K562 (cell line): ENCODE measurements around the gene LINGO3. TPM values are rescaled to one million over a fixed set of nuclear protein-coding genes. Genes with fewer than 3 reads are reported as not detected.
A peak's percentile ranks its signal among the peaks of the same experiment; 100 is the strongest.

Experiments
- CEBPZ ChIP-seq: fragments of 150-350 bp; IDR thresholded peaks from 2 replicates; pipeline ENCODE4 v1.6.1; 2014; ENCODE audit warnings: low read depth, mild to moderate bottlenecking, low read length, borderline replicate concordance
- DACH1 ChIP-seq: fragments of 450-650 bp; IDR thresholded peaks from 2 replicates; pipeline ENCODE4 v1.6.1; 2018; ENCODE audit not compliant: partially characterized antibody
- E2F4 ChIP-seq: sonication (generic); formaldehyde crosslinking; IDR thresholded peaks from 2 replicates; pipeline ENCODE4 v1.8.0; 2022; ENCODE audit warnings: mild to moderate bottlenecking, low read depth, missing genetic modification reagents
- EWSR1 ChIP-seq: fragments of 450-650 bp; IDR thresholded peaks from 2 replicates; pipeline ENCODE4 v1.6.1; 2018; ENCODE audit warnings: borderline replicate concordance, mild to moderate bottlenecking, low read depth, moderate library complexity; ENCODE audit not compliant: partially characterized antibody
- GABPB1 ChIP-seq: sonication (generic); formaldehyde crosslinking; IDR thresholded peaks from 2 replicates; pipeline ENCODE4 v1.8.0; 2022; ENCODE audit warnings: mild to moderate bottlenecking, missing genetic modification reagents
- MYNN ChIP-seq, 2 experiments: sonication (generic); formaldehyde crosslinking in 1 of 2; IDR thresholded peaks; 2 replicates each; pipeline versions ENCODE4 v1.5.0 to v1.6.1; 2016 to 2020; ENCODE audit warnings: antibody characterized with exemption in 1 of 2, missing genetic modification reagents in 1 of 2
- NCOA1 ChIP-seq: fragments of 450-650 bp; IDR thresholded peaks from 2 replicates; pipeline ENCODE4 v1.6.1; 2016; ENCODE audit warnings: low read depth
- NCOR1 ChIP-seq: fragments of 450-650 bp; IDR thresholded peaks from 2 replicates; pipeline ENCODE4 v1.6.1; 2016; ENCODE audit warnings: mild to moderate bottlenecking, moderate library complexity
- NR4A1 ChIP-seq, 2 experiments: fragments of 250-450 bp in 1 of 2; fragments of 450-650 bp in 1 of 2; sonication (Bioruptor Pico) in 1 of 2; IDR thresholded peaks; 2 replicates each; pipeline versions ENCODE4 v1.4.0 to v1.6.1; 2016 to 2020; ENCODE audit warnings: mild to moderate bottlenecking in 2 of 2, missing compliant biosample characterization in 1 of 2, missing genetic modification characterization in 1 of 2, moderate library complexity in 1 of 2
- PHF8 ChIP-seq: fragments of 200-600 bp; sonication (generic); IDR thresholded peaks from 2 replicates; pipeline ENCODE4 v1.6.1; 2012; ENCODE audit warnings: mixed run types, mild to moderate bottlenecking, inconsistent platforms, low read length, moderate library complexity, borderline replicate concordance
- RBM14 ChIP-seq: fragments of 200-400 bp; formaldehyde crosslinking; IDR thresholded peaks from 2 replicates; pipeline ENCODE4 v1.6.1; 2018; ENCODE audit warnings: low read depth, mild to moderate bottlenecking, low read length, moderate library complexity, borderline replicate concordance; ENCODE audit not compliant: insufficient read depth
- SMAD4 ChIP-seq: fragments of 250-450 bp; sonication (Bioruptor Pico); conservative IDR thresholded peaks from 2 replicates; pipeline ENCODE4 v1.8.0; 2021; ENCODE audit warnings: inconsistent platforms, mild to moderate bottlenecking, moderate library complexity
- YY1 ChIP-seq, 3 experiments: IDR thresholded peaks; 2 replicates each; pipeline ENCODE4 v1.6.1; 2011; ENCODE audit warnings: low read length in 2 of 3, mild to moderate bottlenecking in 2 of 3, moderate library complexity in 2 of 3, borderline replicate concordance in 1 of 3, control low read depth in 1 of 3, low read depth in 1 of 3; ENCODE audit not compliant: insufficient read depth in 3 of 3, insufficient replicate concordance in 2 of 3, control insufficient read depth in 1 of 3, insufficient read length in 1 of 3; ENCODE audit errors: extremely low read depth in 1 of 3
- ZFP91 ChIP-seq: sonication (generic); formaldehyde crosslinking; IDR thresholded peaks from 2 replicates; pipeline ENCODE4 v1.8.0; 2022; ENCODE audit warnings: mild to moderate bottlenecking, missing genetic modification reagents
- ZNF282 ChIP-seq: sonication (generic); formaldehyde crosslinking; IDR thresholded peaks from 2 replicates; pipeline ENCODE4 v1.8.1; 2023; ENCODE audit warnings: missing genetic modification reagents
- ZNF444 ChIP-seq: fragments of 250-450 bp; sonication (Bioruptor Pico); IDR thresholded peaks from 2 replicates; pipeline ENCODE4 v1.4.0; 2020; ENCODE audit warnings: mild to moderate bottlenecking, moderate library complexity
- ZSCAN32 ChIP-seq: fragments of 450-650 bp; formaldehyde crosslinking; IDR thresholded peaks from 2 replicates; pipeline ENCODE4 v1.4.0; 2020; ENCODE audit warnings: mild to moderate bottlenecking, moderate library complexity
- polyA plus RNA-seq, 8 experiments: library from polyadenylated mRNA; depleted of rRNA in 4 of 8; stranded (reverse) in 5 of 8; unstranded in 3 of 8; fragments of >200 nt; fragmentation: Nextera tagmentation in 2 of 8; fragmentation: Illumina TruSeq in 1 of 8; extraction: Ambion mirVana in 2 of 8; extraction: Trizol in 1 of 8; gene quantifications; 2 replicates each; pipeline versions ENCODE4 v1.2.1 to v1.2.3, GENCODE V29; 2011 to 2014; ENCODE audit warnings: inconsistent platforms in 1 of 8, missing spikeins in 1 of 8
- total RNA-seq, 7 experiments: library from RNA; depleted of rRNA in 6 of 7; stranded (reverse); fragments of >200 nt in 6 of 7; fragmentation: Illumina TruSeq in 2 of 7; extraction: Trizol in 2 of 7; gene quantifications; 2 replicates each; pipeline versions ENCODE4 v1.2.1 to v1.2.3, GENCODE V29; 2011 to 2021; ENCODE audit warnings: low replicate concordance in 1 of 7
- TF ChIP-seq, protein P1 (sequence below): fragments of 250-450 bp; sonication (Bioruptor Pico); IDR thresholded peaks from 2 replicates; pipeline ENCODE4 v1.8.0; 2021; ENCODE audit warnings: moderate library complexity, mild to moderate bottlenecking, inconsistent platforms

The LINGO3 gene
- total and polyA plus RNA-seq, 9 of the 15 experiments (the other 6 are each of a cell fraction or from before 2014, with no cell fraction given), result 0.03 to 0.05 (median 0.03) TPM; not detected in 6

DNA sequence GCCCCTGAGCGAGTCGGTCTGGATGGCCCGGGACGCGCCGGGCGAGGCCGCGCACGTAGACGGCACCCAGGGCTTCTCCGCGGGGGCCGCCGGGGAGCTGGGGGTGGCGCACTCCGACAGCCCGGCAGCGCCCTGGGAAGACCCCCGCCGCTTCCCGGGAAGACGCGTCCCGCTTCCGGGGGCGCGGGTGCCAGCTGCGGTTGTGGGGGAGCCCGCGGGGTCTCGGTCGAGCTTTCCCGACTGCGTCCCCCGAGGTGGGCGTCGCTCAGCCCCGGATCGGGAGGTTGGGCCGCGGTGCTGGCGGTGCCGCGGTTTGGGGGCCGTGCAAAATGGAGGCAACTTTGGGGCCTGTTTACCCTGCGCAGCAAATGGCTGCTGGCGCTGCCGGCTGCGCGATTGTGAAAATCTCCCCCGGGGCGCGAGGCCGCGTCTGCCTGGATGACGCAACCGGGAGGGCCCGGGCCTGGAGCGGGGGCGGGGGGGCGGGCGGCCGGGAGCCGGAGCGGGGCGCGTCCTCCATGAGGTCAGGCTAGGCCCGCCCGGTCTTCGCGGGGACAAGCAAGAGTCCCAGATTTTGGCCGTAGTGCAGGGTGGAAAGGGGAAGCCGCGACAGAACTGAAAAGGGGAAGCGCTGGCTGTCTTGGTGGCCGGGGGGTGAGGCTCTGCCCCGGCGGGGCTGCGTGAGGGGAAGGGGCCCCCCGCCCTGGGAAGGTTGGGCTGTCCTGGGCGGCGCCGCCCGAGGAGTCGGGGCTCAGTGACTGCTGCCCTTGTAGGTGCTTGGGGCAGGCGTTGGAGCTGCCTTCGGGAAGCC, 37.3 kb downstream of the LINGO3 start (continued):
- TF ChIP-seq SMAD4 (CRISPR knock-in tag) (0 out of 2 replicates have a peak, but pooled peaks have one; percentile 31), E2F4 (no peak), ZSCAN32 (CRISPR knock-in tag) (0 out of 2 replicates have a peak, but pooled peaks have one; percentile 5), NCOA1 (no peak), GABPB1 (CRISPR knock-in tag) (no peak), NR4A1 (CRISPR knock-in tag; IDR thresholded peaks at IDR 0.05) (no peak), NR4A1 (tag; IDR thresholded peaks at IDR 0.05) (no peak), EWSR1 (no peak), YY1 (IDR thresholded peaks at IDR 0.05; ENCODE audit: borderline replicate concordance in 1 of 3, control insufficient read depth in 1 of 3, extremely low read depth in 1 of 3, insufficient read depth in 3 of 3, insufficient read length in 1 of 3, insufficient replicate concordance in 2 of 3, low read depth in 1 of 3, low read length in 2 of 3) (peak; percentile 80 to 97 (median 92)), DACH1 (no peak), NCOR1 (0 out of 2 replicates have a peak, but pooled peaks have one; percentile 30), ZFP91 (no peak), PHF8 (peak; percentile 30; the same call in 1 of the 2 replicates), ZNF282 (CRISPR knock-in tag) (no peak), ZNF444 (no peak), RBM14 (0 out of 2 replicates have a peak, but pooled peaks have one; percentile 65), MYNN (IDR thresholded peaks at IDR 0.05) (no peak), MYNN (CRISPR knock-in tag; IDR thresholded peaks at IDR 0.05) (no peak), CEBPZ (no peak)
- TF ChIP-seq, protein P1, sequence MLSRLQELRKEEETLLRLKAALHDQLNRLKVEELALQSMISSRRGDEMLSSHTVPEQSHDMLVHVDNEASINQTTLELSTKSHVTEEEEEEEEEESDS (CRISPR knock-in tag), result no peak
